ENCODE results near the gene CDIPT.

The CDIPT gene

DNA sequence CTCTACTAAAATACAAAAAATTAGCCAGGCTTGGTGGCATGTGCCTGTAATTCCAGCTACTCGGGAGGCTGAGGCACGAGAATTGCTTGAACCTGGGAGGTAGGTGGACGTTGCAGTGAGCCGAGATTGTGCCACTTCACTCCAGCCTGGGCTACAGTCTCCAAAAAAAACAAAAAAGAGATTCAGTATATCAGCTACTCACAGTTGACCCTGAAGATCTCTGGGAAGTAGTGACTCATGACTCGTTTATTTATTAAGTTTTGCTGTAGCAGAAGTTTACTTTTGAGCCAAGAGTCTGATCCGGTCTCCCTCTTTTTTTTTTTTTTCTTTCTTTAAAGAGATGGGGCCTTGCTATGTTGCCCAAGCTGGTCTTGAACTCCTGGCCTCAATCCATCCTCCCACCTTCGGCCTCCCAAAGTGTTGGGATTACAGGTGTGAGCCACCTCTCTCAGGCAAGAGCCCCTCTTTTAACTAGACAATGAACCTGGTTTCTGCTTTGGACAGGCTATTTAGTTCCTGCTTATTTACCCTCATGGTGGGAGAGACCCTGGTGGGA lies 38.4 kb downstream of the CDIPT start:
- Histone ChIP-seq H3K4ac (ENCODE audit: low read depth, low read length) (no peak overlapping the region), H2BK12ac (ENCODE audit: low read length) (no peak overlapping the region), H3K23ac (ENCODE audit: low read length) (no peak overlapping the region), H3K9me3 (ENCODE audit: insufficient read depth, low read depth, low read length) (no peaks in the 10 kb centered on the region), H3K4me1 (ENCODE audit: control insufficient read depth in 1 of 2, insufficient read depth in 2 of 2, low read length in 2 of 2) (peaks cover 7% of the 10 kb centered on the region in 2 experiments), H3K36me3 (ENCODE audit: control insufficient read depth in 1 of 2, insufficient read depth in 2 of 2, low read length in 2 of 2) (peaks cover under 1% of the 10 kb centered on the region in 2 experiments), H2BK5ac (ENCODE audit: low read depth, low read length, poor library complexity) (no peak overlapping the region), H3K4me2 (ENCODE audit: low read length) (no peak overlapping the region), H3K27ac (ENCODE audit: low read depth, low read length) (no peak overlapping the region), H4K12ac (ENCODE audit: low read depth, low read length) (no peak overlapping the region), H4K8ac (ENCODE audit: low read depth, low read length) (no peak overlapping the region), H2AFZ (ENCODE audit: insufficient read depth, low read length, poor library complexity) (no peak overlapping the region), H2AK5ac (ENCODE audit: low read length) (no peak overlapping the region), H3K27me3 (ENCODE audit: insufficient read depth, low read length) (no peaks in the 10 kb centered on the region), H3K4me3 (ENCODE audit: low read depth, low read length) (no peak overlapping the region), H3K18ac (ENCODE audit: low read length) (no peak overlapping the region), H3K79me1 (ENCODE audit: low read length) (peaks cover 7% of the 10 kb centered on the region), H3K14ac (ENCODE audit: low read length) (no peak overlapping the region), H3K79me2 (ENCODE audit: control insufficient read depth, insufficient read depth, low read length, poor library complexity) (peaks cover 2% of the 10 kb centered on the region), H4K91ac (ENCODE audit: low read depth, low read length) (no peak overlapping the region), H3K9ac (ENCODE audit: low read length) (no peak overlapping the region), H2BK120ac (ENCODE audit: insufficient read depth, low read length, poor library complexity) (no peak overlapping the region)
- DNase-seq, result no peak
- WGBS (ENCODE audit: extremely low coverage, insufficient coverage, insufficient read length), result no CpG with 5 or more reads among the region's 7 CpGs

DNA sequence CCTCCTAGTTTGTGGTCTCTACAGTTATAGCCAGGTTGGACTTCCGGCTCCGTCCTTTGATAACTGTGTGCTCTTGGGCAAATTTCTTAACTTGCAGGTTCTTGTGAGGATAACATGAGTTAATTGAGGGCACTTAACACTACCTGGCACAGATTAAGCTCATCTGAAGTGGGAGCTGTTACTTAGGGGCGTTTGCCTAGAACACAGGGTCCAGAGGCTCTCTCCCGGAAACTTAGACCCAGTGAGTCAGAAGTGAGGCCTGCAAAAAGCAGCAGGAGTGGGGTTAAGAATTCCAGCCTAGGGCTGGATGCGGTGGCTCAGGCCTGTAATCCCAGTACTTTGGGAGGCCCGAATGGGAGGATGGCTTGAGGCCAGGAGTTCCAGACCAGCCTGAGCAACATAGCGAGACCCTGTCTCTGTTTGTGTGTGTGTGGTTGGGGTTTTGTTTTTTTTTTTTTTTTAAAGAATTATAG lies 41.3 kb downstream of the CDIPT start:
- Histone ChIP-seq H2BK12ac (ENCODE audit: low read length) (no peak overlapping the region), H3K9ac (ENCODE audit: low read length) (no peak overlapping the region), H4K12ac (ENCODE audit: low read depth, low read length) (no peak overlapping the region), H3K27ac (ENCODE audit: low read depth, low read length) (peak overlapping the region; percentile 52), H3K27me3 (ENCODE audit: insufficient read depth, low read length) (no peaks in the 10 kb centered on the region), H3K4me2 (ENCODE audit: low read length) (no peak overlapping the region), H3K9me3 (ENCODE audit: insufficient read depth, low read depth, low read length) (no peaks in the 10 kb centered on the region), H4K91ac (ENCODE audit: low read depth, low read length) (peak overlapping the region; percentile 37), H3K36me3 (ENCODE audit: control insufficient read depth in 1 of 2, insufficient read depth in 2 of 2, low read length in 2 of 2) (peaks cover 11 to 13% of the 10 kb centered on the region in 2 experiments), H3K79me2 (ENCODE audit: control insufficient read depth, insufficient read depth, low read length, poor library complexity) (peaks cover 5% of the 10 kb centered on the region), H2BK5ac (ENCODE audit: low read depth, low read length, poor library complexity) (no peak overlapping the region), H3K14ac (ENCODE audit: low read length) (no peak overlapping the region), H3K79me1 (ENCODE audit: low read length) (peaks cover 10% of the 10 kb centered on the region), H3K18ac (ENCODE audit: low read length) (no peak overlapping the region), H4K8ac (ENCODE audit: low read depth, low read length) (no peak overlapping the region), H3K4ac (ENCODE audit: low read depth, low read length) (no peak overlapping the region), H3K4me1 (ENCODE audit: control insufficient read depth in 1 of 2, insufficient read depth in 2 of 2, low read length in 2 of 2) (peaks cover 7 to 11% of the 10 kb centered on the region in 2 experiments), H2BK120ac (ENCODE audit: insufficient read depth, low read length, poor library complexity) (no peak overlapping the region), H3K4me3 (ENCODE audit: low read depth, low read length) (no peak overlapping the region), H2AFZ (ENCODE audit: insufficient read depth, low read length, poor library complexity) (no peak overlapping the region), H3K23ac (ENCODE audit: low read length) (no peak overlapping the region), H2AK5ac (ENCODE audit: low read length) (no peak overlapping the region)
- WGBS (ENCODE audit: extremely low coverage, insufficient coverage, insufficient read length), result no CpG with 5 or more reads among the region's 7 CpGs
- DNase-seq, result peak; percentile 76 to 78

DNA sequence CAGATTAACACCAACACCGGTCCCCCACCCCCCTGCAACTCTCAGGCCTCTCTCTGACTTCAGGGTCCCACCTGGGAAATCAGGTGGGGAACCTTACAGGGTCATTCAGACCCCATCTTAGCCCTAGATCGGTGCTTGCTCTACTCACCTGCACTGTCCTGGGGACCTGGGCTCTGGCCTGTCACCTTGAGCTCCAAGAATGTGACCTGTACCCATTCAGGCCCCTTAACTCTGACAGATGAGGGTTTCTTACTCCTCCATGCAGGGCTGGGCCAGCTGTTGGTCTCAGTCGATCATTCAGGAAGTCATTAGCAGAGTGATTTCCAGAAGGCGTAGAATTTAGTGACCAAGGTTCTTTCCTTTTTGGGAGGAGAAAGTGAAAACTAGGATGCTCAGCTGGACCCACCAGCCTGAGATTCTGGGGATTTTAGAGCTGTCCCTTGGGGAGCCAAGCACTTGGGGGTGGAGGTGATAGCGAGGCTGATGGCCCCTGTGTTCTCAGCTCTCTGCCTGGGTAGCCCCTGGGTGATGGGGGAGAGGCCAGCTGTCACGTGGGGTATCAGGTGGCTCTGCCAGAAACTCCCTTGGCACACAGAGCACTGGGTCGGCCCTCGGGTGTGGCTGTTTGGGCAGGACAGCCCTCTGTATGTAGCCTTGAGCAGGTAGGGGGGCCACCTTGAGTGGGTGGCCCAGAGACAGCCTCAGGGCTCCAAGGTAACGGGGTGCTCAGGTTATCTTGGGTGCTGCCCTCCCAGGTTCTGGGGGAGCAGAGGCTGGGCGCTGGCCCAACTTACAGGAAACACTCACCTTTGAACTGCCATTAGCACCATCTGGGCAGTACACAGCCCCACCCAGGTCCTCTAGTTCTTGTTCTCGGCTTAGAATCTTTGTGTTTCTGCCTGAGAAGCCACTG lies 42.0 kb downstream of the CDIPT start:
- Histone ChIP-seq H2AK5ac (ENCODE audit: low read length) (no peak overlapping the region), H2AFZ (ENCODE audit: insufficient read depth, low read length, poor library complexity) (no peak overlapping the region), H2BK12ac (ENCODE audit: low read length) (no peak overlapping the region), H3K79me2 (ENCODE audit: control insufficient read depth, insufficient read depth, low read length, poor library complexity) (peaks cover 11% of the 10 kb centered on the region), H2BK120ac (ENCODE audit: insufficient read depth, low read length, poor library complexity) (peak overlapping the region; percentile 10), H4K12ac (ENCODE audit: low read depth, low read length) (peak overlapping the region; percentile 50), H3K9ac (ENCODE audit: low read length) (no peak overlapping the region), H4K91ac (ENCODE audit: low read depth, low read length) (peak overlapping the region; percentile 37), H3K27me3 (ENCODE audit: insufficient read depth, low read length) (no peaks in the 10 kb centered on the region), H3K14ac (ENCODE audit: low read length) (peak overlapping the region; percentile 51), H3K27ac (ENCODE audit: low read depth, low read length) (peak overlapping the region; percentile 52), H4K8ac (ENCODE audit: low read depth, low read length) (no peak overlapping the region), H3K79me1 (ENCODE audit: low read length) (peaks cover 17% of the 10 kb centered on the region), H2BK5ac (ENCODE audit: low read depth, low read length, poor library complexity) (peak overlapping the region; percentile 38), H3K36me3 (ENCODE audit: control insufficient read depth in 1 of 2, insufficient read depth in 2 of 2, low read length in 2 of 2) (peaks cover 11 to 13% of the 10 kb centered on the region in 2 experiments), H3K23ac (ENCODE audit: low read length) (no peak overlapping the region), H3K4me3 (ENCODE audit: low read depth, low read length) (no peak overlapping the region), H3K18ac (ENCODE audit: low read length) (peak overlapping the region; percentile 38), H3K4me2 (ENCODE audit: low read length) (no peak overlapping the region), H3K4me1 (ENCODE audit: control insufficient read depth in 1 of 2, insufficient read depth in 2 of 2, low read length in 2 of 2) (peaks cover 7 to 11% of the 10 kb centered on the region in 2 experiments), H3K4ac (ENCODE audit: low read depth, low read length) (peak overlapping the region; percentile 21), H3K9me3 (ENCODE audit: insufficient read depth, low read depth, low read length) (no peaks in the 10 kb centered on the region)
- no CpG with 5 or more reads among the region's 11 CpGs for WGBS (ENCODE audit: extremely low coverage, insufficient coverage, insufficient read length)
- peak; percentile 27 to 29 for DNase-seq

DNA sequence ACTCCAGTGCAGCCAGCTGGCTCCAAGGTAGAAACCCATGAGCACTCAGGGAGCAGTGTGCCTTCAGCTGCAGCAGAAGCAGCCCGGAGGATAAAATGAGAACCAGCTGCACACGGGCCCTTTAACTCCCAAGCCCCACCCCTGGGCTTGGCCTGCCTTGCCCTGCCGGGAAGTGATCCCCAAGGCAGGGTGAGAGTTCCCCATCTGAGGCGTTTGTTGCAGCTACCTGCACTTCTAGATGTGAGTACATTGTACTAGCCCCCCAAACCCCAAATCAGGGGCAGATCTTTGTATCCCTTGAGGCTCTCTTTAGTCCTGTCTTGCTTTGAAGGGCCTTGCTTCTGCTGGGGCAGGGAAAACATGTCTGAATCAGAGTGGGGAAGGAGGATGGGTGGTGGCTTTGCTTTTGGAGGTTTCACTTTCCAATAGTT lies 42.7 kb downstream of the CDIPT start, which contains the start of gene MVP:
TSS of gene MVP (plus strand) at position 192 of the 431 bp plus-strand sequence. CDS start 10,088 bp downstream, outside the sequence.
- Histone ChIP-seq H4K8ac (ENCODE audit: low read depth, low read length) (no peak within 1 kb of the TSS), H2AFZ (ENCODE audit: insufficient read depth, low read length, poor library complexity) (no peak within 1 kb of the TSS), H2BK12ac (ENCODE audit: low read length) (no peak within 1 kb of the TSS), H3K9me3 (ENCODE audit: insufficient read depth, low read depth, low read length) (no peaks in the 10 kb centered on the region), H3K23ac (ENCODE audit: low read length) (no peak within 1 kb of the TSS), H3K14ac (ENCODE audit: low read length) (peak within 1 kb of the TSS; percentile 51), H2AK5ac (ENCODE audit: low read length) (no peak within 1 kb of the TSS), H3K4ac (ENCODE audit: low read depth, low read length) (peak within 1 kb of the TSS; percentile 21), H3K9ac (ENCODE audit: low read length) (no peak within 1 kb of the TSS), H3K27me3 (ENCODE audit: insufficient read depth, low read length) (no peaks in the 10 kb centered on the region), H3K4me2 (ENCODE audit: low read length) (no peak within 1 kb of the TSS), H3K4me1 (ENCODE audit: control insufficient read depth in 1 of 2, insufficient read depth in 2 of 2, low read length in 2 of 2) (peaks cover 5 to 8% of the 10 kb centered on the region in 2 experiments), H3K79me2 (ENCODE audit: control insufficient read depth, insufficient read depth, low read length, poor library complexity) (peaks cover 10% of the 10 kb centered on the region), H3K27ac (ENCODE audit: low read depth, low read length) (peak within 1 kb of the TSS; percentile 52), H2BK120ac (ENCODE audit: insufficient read depth, low read length, poor library complexity) (peak within 1 kb of the TSS; percentile 10), H4K91ac (ENCODE audit: low read depth, low read length) (peak within 1 kb of the TSS; percentile 37), H3K18ac (ENCODE audit: low read length) (peak within 1 kb of the TSS; percentile 38), H3K79me1 (ENCODE audit: low read length) (peaks cover 15% of the 10 kb centered on the region), H2BK5ac (ENCODE audit: low read depth, low read length, poor library complexity) (peak within 1 kb of the TSS; percentile 38), H3K36me3 (ENCODE audit: control insufficient read depth in 1 of 2, insufficient read depth in 2 of 2, low read length in 2 of 2) (peaks cover 11 to 13% of the 10 kb centered on the region in 2 experiments), H4K12ac (ENCODE audit: low read depth, low read length) (peak within 1 kb of the TSS; percentile 50), H3K4me3 (ENCODE audit: low read depth, low read length) (no peak within 1 kb of the TSS)
- DNase-seq, result peak; percentile 67 to 71
- no CpG with 5 or more reads among the region's 4 CpGs for whole genome bisulfite sequencing (ENCODE audit: extremely low coverage, insufficient coverage, insufficient read length)

Measured in trophoblast cell (in vitro differentiated cells and primary cell).